ENCODE results near the gene SLC5A10. TPM values are rescaled to one million over a fixed set of nuclear protein-coding genes. Genes with fewer than 3 reads are reported as not detected.
"Not testable (repeated sequence)": the region's sequence is repeated elsewhere in the genome, so short reads cannot be mapped to it uniquely, and the experiment has no call there.

The SLC5A10 gene
- total RNA-seq, 1 experiment from 2014 or later: not detected

- ChIA-PET POLR2A (no interaction called here), CTCF (no interaction called here)
- no peaks in the 10 kb centered on the region for H3K36me3 ChIP-seq (ENCODE audit: control insufficient read depth, insufficient read depth, low read length)
- H3K27ac ChIP-seq (ENCODE audit: low read length): no peak overlapping the region
- no peak for TF ChIP-seq CTCF (IDR thresholded peaks at IDR 0.05)
- TF ChIP-seq SIN3A (IDR thresholded peaks at IDR 0.05; ENCODE audit: borderline replicate concordance, insufficient read depth, low read depth, low read length): no peak
- TF ChIP-seq TCF7L2 (IDR thresholded peaks at IDR 0.05; ENCODE audit: low read depth, low read length): no peak
- TF ChIP-seq POLR2AphosphoS5 (IDR thresholded peaks at IDR 0.05; ENCODE audit: low read depth, low read length): no peak
- TF ChIP-seq REST (IDR thresholded peaks at IDR 0.05; ENCODE audit: insufficient read depth in 1 of 2, low read depth in 2 of 2, low read length in 1 of 2): no peak
- H3K9me3 ChIP-seq (ENCODE audit: control insufficient read depth, insufficient read depth, low read depth, low read length): no peaks in the 10 kb centered on the region
- intact Hi-C loops (cut with micrococcal nuclease; ENCODE audit: unreplicated experiment): no loop called here
- ATAC-seq: no peak
- H3K4me1 ChIP-seq (ENCODE audit: control insufficient read depth, insufficient read depth, low read length): no peaks in the 10 kb centered on the region
- DNase-seq (ENCODE audit: low read depth, low spot score): no peak
- H3K27me3 ChIP-seq (ENCODE audit: control insufficient read depth, insufficient read depth, low read length): no peaks in the 10 kb centered on the region
- in situ Hi-C loops (cut with HindIII; ENCODE audit: low pct_unique_long_range_greater_than_20kb, low sequenced_read_pairs): no loop called here
- no peak overlapping the region for H3K4me3 ChIP-seq (ENCODE audit: low read depth in 2 of 2, low read length in 2 of 2)
- no TSS peak for BruUV-seq (replicated peaks)
These were observed 68.1 kb downstream of the SLC5A10 start for GRCh38 chr17:19020016-19020415.

- H3K36me3 ChIP-seq (ENCODE audit: control insufficient read depth, insufficient read depth, low read length); CTCF ChIA-PET; H3K4me1 ChIP-seq (ENCODE audit: control insufficient read depth, insufficient read depth, low read length); DNase-seq (ENCODE audit: low read depth, low spot score); H3K4me3 ChIP-seq (ENCODE audit: low read depth in 2 of 2, low read length in 2 of 2); ATAC-seq; BruUV-seq (replicated peaks); H3K27me3 ChIP-seq (ENCODE audit: control insufficient read depth, insufficient read depth, low read length); H3K9me3 ChIP-seq (ENCODE audit: control insufficient read depth, insufficient read depth, low read depth, low read length); intact Hi-C loops (cut with micrococcal nuclease; ENCODE audit: unreplicated experiment); in situ Hi-C loops (cut with HindIII; ENCODE audit: low pct_unique_long_range_greater_than_20kb, low sequenced_read_pairs); POLR2A ChIA-PET; H3K27ac ChIP-seq (ENCODE audit: low read length): not testable (repeated sequence)
These were observed 69.2 kb downstream of the SLC5A10 start for GRCh38 chr17:19021011-19021621.

- H3K4me3 ChIP-seq (ENCODE audit: low read depth in 2 of 2, low read length in 2 of 2): no peak overlapping the region
- no peaks in the 10 kb centered on the region for H3K9me3 ChIP-seq (ENCODE audit: control insufficient read depth, insufficient read depth, low read depth, low read length)
- POLR2A ChIA-PET: no interaction called here
- intact Hi-C loops (cut with micrococcal nuclease; ENCODE audit: unreplicated experiment): no loop called here
- in situ Hi-C loops (cut with HindIII; ENCODE audit: low pct_unique_long_range_greater_than_20kb, low sequenced_read_pairs): no loop called here
- no peak for TF ChIP-seq CTCF (IDR thresholded peaks at IDR 0.05)
- TF ChIP-seq SIN3A (IDR thresholded peaks at IDR 0.05; ENCODE audit: borderline replicate concordance, insufficient read depth, low read depth, low read length): no peak
- TF ChIP-seq POLR2AphosphoS5 (IDR thresholded peaks at IDR 0.05; ENCODE audit: low read depth, low read length): no peak
- no peak for TF ChIP-seq REST (IDR thresholded peaks at IDR 0.05; ENCODE audit: insufficient read depth in 1 of 2, low read depth in 2 of 2, low read length in 1 of 2)
- TF ChIP-seq TCF7L2 (IDR thresholded peaks at IDR 0.05; ENCODE audit: low read depth, low read length): no peak
- H3K27me3 ChIP-seq (ENCODE audit: control insufficient read depth, insufficient read depth, low read length): no peaks in the 10 kb centered on the region
- CTCF ChIA-PET: no interaction called here
- H3K36me3 ChIP-seq (ENCODE audit: control insufficient read depth, insufficient read depth, low read length): no peaks in the 10 kb centered on the region
- no TSS peak for BruUV-seq (replicated peaks)
- no peaks in the 10 kb centered on the region for H3K4me1 ChIP-seq (ENCODE audit: control insufficient read depth, insufficient read depth, low read length)
- no peak for DNase-seq (ENCODE audit: low read depth, low spot score)
- H3K27ac ChIP-seq (ENCODE audit: low read length): no peak overlapping the region
- ATAC-seq: no peak
These were observed 69.7 kb downstream of the SLC5A10 start for GRCh38 chr17:19021622-19022083.

Data from Panc1 (cell line).